Measurements from ENCODE around the gene DDIT3. TPM values are rescaled to one million over a fixed set of nuclear protein-coding genes. Genes with fewer than 3 reads are reported as not detected.

DDIT3 gene
- total and polyA plus RNA-seq, 2 of the 8 experiments (the other 6 are each of a cell fraction or from before 2014, with no cell fraction given), result 4.9 to 5.7 TPM

DNA sequence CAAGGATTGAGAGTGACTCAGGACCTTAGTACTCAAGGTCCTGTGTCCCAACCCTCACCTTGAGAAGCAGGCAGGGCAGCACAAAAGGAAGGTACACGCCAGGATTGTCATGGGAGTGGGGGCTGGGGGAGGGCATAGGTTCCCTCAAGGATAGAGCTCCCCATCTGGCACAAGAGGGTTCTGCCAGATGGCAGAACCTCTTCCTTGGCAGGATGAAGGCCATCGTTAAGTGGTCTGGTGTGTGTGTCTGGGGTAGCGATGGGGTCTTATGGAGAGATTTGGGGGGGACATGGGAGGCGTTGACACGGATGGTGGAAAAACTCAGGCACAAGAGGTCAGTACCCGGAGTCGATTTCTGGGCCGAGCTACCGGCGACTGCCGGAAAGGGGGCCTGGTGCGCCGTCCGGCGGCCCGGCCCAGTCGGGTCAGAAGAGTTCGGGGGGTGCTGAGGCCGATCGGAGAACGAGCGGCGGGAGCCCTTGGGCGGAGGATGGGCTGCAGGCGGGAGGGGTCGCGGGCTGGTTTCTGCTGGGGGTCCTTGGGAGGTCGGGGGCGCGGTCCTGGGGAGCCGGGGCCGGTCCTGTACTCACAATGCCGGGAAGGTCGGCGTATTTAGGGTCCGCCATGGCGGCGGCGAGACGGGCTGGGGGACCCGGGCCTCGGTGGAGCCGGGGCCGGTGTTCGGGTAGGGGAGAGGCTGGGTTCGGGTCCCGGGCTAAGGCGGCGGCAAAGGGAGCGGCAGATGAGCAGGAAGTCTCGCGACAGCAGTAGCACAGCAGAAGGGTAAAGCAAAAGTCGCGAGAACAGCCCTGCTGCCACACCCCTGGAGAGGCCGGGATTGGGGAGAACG lies 26.3 kb upstream of the DDIT3 start, which contains the start of gene DCTN2 (continued):
- 0 out of 2 replicates have a peak, but pooled peaks have one; percentile 33 for TF ChIP-seq TBP (IDR thresholded peaks at IDR 0.05; ENCODE audit: low read depth, low read length)
- peak; percentile 95 for TF ChIP-seq BRCA1 (IDR thresholded peaks at IDR 0.05; ENCODE audit: low read depth, low read length)
- TF ChIP-seq CTBP2 (IDR thresholded peaks at IDR 0.05; ENCODE audit: borderline replicate concordance, insufficient read depth, insufficient read length, low read length), result peak; percentile 7
- TF ChIP-seq RNF2 (IDR thresholded peaks at IDR 0.05; ENCODE audit: borderline replicate concordance, low read depth, low read length, missing control alignments, poor library complexity, severe bottlenecking), result no peak
- peak; percentile 99 for TF ChIP-seq CHD2 (IDR thresholded peaks at IDR 0.05; ENCODE audit: low read length)
- peak; percentile 64 for TF ChIP-seq TAF1 (IDR thresholded peaks at IDR 0.05; ENCODE audit: low read depth, low read length)
- TF ChIP-seq TCF12 (IDR thresholded peaks at IDR 0.05; ENCODE audit: low read depth, low read length), result no peak
- TF ChIP-seq CHD1 (IDR thresholded peaks at IDR 0.05; ENCODE audit: low read depth, low read length), result no peak
- TF ChIP-seq GTF2F1 (IDR thresholded peaks at IDR 0.05; ENCODE audit: borderline replicate concordance, low read depth, low read length), result no peak
- peak; percentile 85 for TF ChIP-seq ASH2L (IDR thresholded peaks at IDR 0.05; ENCODE audit: low read length)
- TF ChIP-seq USF2 (IDR thresholded peaks at IDR 0.05; ENCODE audit: low read length), result no peak
- peak; percentile 59 to 72; a peak in 1 of 4 replicates for TF ChIP-seq SIN3A (conservative IDR thresholded peaks at IDR 0.05 in 1 of 2, IDR thresholded peaks at IDR 0.05 in 1 of 2; ENCODE audit: low read depth in 1 of 2, low read length in 2 of 2)
- TF ChIP-seq SAP30 (IDR thresholded peaks at IDR 0.05; ENCODE audit: insufficient read depth, insufficient replicate concordance, low read length), result peak; percentile 43
- TF ChIP-seq KDM5A (IDR thresholded peaks at IDR 0.05; ENCODE audit: low read length), result no peak
- no peak; the same call in 1 of the 2 replicates for TF ChIP-seq RBBP5 (IDR thresholded peaks at IDR 0.05; ENCODE audit: borderline replicate concordance, low read depth, low read length)
- TF ChIP-seq CTCF (IDR thresholded peaks at IDR 0.05; ENCODE audit: control extremely low read depth in 1 of 3, insufficient read depth in 1 of 3, low read depth in 1 of 3, low read length in 3 of 3), result peak in 1 of 3 experiments; percentile 23; a peak in 1 of 4 replicates
- TF ChIP-seq CBX5 (IDR thresholded peaks at IDR 0.05; ENCODE audit: low read depth, low read length), result no peak

Measured in H1 (cell line).